PFSK-1 (cell line): ENCODE data around the gene PGS1.

Experiments used
- FOXP2 ChIP-seq: optimal IDR thresholded peaks from 2 replicates; pipeline ENCODE3; 2011; ENCODE audit warnings: borderline replicate concordance, control low read depth, inconsistent platforms; ENCODE audit not compliant: insufficient read depth; ENCODE audit errors: extremely low read length, extremely low read depth
- POLR2AphosphoS5 ChIP-seq: IDR thresholded peaks from 2 replicates; pipeline ENCODE4 v1.6.1; 2012; ENCODE audit warnings: low read depth, mild to moderate bottlenecking, control low read depth, low read length, moderate library complexity
- SIN3A ChIP-seq: IDR thresholded peaks from 2 replicates; pipeline ENCODE4 v1.6.1; 2012; ENCODE audit warnings: mild to moderate bottlenecking, low read length, moderate library complexity, borderline replicate concordance; ENCODE audit not compliant: insufficient read depth
- TAF1 ChIP-seq: IDR thresholded peaks from 2 replicates; pipeline ENCODE4 v1.6.1; 2012; ENCODE audit warnings: low read length, control low read depth, borderline replicate concordance; ENCODE audit not compliant: insufficient read depth
- TF ChIP-seq, protein P1 (sequence below), 2 experiments: IDR thresholded peaks; 2 replicates each; pipeline versions ENCODE4 v1.6.1 to v1.8.0; 2011 to 2012; ENCODE audit warnings: low read depth in 2 of 2, low read length in 2 of 2, control low read depth in 1 of 2, inconsistent platforms in 1 of 2, mild to moderate bottlenecking in 1 of 2, moderate library complexity in 1 of 2; ENCODE audit not compliant: insufficient read depth in 1 of 2

The PGS1 gene

DNA sequence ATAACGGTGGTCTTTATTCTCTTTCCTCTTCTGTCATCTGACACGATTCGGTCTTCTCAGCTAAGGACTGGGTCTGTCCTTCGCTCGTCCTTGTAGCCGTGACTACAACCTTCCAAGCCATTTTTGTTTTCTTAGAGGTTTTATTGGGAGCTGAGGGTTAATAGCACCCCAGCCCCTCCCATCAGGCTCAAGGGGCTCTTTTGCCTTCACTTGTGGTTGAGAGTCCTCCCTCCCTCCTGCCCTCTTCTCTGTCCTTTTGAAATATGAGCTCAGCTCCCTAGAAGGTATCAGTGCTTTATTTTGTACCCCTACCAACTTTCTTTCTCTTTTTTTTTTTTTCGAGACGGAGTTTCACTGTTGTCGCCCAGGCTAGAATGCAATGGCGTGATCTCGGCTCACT lies 43.2 kb upstream of the PGS1 start:
- TF ChIP-seq FOXP2: no peak
- no peak for TF ChIP-seq TAF1
- no peak for TF ChIP-seq SIN3A
- TF ChIP-seq POLR2AphosphoS5: no peak
- TF ChIP-seq, protein P1, sequence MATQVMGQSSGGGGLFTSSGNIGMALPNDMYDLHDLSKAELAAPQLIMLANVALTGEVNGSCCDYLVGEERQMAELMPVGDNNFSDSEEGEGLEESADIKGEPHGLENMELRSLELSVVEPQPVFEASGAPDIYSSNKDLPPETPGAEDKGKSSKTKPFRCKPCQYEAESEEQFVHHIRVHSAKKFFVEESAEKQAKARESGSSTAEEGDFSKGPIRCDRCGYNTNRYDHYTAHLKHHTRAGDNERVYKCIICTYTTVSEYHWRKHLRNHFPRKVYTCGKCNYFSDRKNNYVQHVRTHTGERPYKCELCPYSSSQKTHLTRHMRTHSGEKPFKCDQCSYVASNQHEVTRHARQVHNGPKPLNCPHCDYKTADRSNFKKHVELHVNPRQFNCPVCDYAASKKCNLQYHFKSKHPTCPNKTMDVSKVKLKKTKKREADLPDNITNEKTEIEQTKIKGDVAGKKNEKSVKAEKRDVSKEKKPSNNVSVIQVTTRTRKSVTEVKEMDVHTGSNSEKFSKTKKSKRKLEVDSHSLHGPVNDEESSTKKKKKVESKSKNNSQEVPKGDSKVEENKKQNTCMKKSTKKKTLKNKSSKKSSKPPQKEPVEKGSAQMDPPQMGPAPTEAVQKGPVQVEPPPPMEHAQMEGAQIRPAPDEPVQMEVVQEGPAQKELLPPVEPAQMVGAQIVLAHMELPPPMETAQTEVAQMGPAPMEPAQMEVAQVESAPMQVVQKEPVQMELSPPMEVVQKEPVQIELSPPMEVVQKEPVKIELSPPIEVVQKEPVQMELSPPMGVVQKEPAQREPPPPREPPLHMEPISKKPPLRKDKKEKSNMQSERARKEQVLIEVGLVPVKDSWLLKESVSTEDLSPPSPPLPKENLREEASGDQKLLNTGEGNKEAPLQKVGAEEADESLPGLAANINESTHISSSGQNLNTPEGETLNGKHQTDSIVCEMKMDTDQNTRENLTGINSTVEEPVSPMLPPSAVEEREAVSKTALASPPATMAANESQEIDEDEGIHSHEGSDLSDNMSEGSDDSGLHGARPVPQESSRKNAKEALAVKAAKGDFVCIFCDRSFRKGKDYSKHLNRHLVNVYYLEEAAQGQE (IDR thresholded peaks at IDR 0.05; ENCODE audit: insufficient read depth in 1 of 2, low read depth in 2 of 2, low read length in 2 of 2): no peak

DNA sequence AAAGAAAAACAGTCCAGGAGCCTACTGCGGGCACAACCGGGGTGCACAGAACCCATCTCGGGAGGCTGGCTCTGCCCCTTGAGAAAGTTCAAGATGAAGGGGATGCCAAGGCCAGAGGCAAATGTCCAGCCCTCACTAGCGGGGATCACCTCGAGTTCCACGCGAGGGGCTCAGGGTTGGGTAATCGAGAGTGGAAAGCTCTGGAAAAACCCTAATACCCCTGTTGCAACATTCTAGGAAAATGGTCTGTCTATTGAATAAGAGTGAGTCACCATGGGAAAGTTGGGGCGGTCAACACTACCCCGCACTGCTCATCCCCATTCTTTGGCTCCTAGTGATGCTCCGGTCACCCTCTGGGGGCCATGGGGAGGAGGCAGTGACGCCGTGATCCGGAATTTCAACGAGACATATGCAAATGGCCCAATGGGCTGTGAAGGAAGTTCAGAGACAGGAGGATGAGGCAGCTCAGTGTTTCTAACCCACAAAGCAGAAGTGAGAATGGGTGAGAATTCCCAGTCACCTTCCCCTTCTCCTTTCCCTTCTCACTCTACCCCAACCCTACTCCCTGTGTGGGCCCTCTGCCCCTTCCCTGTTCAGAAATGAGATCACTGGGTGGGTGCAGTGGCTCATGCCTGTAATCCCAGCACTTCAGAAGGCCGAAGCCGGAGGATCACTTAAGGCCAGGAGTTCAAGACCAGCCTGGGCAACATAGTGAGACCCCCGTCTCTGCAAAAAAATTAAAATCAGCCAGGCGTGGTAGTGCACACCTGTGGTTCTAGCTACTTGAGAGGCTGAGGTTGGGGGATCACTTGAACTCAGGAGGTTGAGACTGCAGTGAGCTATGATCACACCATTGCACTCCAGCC lies 41.0 kb upstream of the PGS1 start:
- no peak for TF ChIP-seq FOXP2
- TF ChIP-seq TAF1: no peak
- no peak for TF ChIP-seq SIN3A

DNA sequence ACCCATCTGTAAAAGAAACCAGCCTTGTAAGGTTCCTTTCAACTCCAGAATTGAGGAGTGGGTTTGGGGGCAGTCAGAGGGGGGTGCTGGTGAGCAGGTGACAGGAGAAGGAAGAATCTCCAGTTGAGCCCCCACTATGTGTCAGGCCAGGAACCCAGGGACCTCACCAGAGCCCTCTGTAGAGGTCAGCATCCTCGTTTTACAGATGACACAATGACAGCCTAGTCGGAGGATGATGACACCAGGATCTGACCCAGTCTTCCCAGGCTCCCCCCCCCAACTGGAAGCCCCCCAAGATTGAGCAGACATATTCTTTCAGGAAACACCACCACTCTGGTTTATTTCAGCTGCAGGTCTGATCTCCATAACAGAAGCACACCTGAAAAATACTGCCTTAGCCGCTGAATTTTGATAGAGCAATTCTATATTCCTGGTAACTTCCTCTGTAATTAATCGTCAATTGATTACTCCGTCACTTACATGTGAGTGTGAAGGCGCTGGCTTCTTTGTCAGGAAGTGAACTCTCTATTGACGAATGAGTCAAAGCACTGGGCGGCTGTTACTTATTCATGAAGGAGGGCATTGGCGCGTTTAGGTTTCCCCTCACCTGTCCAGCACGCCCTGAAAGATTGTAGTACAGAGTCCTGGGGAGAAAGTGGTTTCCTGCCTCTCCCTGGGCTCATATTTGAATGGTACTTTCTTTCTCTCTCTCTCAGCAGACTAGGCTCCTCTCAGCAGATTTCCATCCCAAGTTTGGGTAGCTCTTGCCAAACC lies 39.8 kb upstream of the PGS1 start:
- TF ChIP-seq SIN3A: no peak
- no peak for TF ChIP-seq POLR2AphosphoS5
- no peak for TF ChIP-seq FOXP2
- TF ChIP-seq, protein P1 (IDR thresholded peaks at IDR 0.05; ENCODE audit: insufficient read depth in 1 of 2, low read depth in 2 of 2, low read length in 2 of 2): no peak
- no peak for TF ChIP-seq TAF1

DNA sequence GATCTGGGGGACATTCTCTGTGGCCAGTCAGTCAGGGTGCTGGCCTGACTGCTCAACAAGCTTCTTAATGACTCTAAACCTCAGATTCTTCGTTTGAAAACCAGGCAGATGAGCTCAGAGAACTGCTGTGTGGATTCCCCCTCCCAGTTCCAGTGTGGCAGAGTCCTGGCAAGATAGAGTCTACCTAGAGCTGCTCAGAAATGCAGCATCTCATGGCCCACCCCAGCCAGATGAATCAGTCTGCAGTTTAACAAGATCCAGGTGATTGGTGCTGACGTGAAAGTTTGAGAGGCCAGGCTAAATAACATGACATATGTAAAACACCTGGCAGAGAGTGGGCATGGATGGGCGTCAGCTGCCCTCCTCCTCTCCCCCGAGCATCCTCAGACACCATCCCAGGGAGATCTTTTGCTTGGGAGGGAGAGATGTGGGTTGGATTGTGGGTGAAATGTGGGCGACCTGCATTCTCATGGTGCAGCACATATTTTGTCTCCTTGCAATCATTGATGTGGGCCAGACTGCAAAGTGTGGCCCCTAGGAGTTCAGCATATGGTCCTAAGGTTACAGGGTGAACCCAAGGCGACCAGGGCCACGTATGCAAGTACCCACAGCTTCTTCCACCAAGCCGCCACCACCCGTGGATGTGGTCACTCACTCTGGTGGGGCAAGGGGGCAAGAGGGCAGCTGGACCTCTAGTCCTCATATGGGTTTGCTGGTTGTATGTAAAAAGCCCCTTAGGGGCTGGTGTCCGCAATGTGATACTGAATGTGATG lies 38.1 kb upstream of the PGS1 start:
- TF ChIP-seq POLR2AphosphoS5 (no peak), TAF1 (no peak), FOXP2 (no peak), SIN3A (no peak)
- TF ChIP-seq, protein P1 (IDR thresholded peaks at IDR 0.05; ENCODE audit: insufficient read depth in 1 of 2, low read depth in 2 of 2, low read length in 2 of 2): no peak

DNA sequence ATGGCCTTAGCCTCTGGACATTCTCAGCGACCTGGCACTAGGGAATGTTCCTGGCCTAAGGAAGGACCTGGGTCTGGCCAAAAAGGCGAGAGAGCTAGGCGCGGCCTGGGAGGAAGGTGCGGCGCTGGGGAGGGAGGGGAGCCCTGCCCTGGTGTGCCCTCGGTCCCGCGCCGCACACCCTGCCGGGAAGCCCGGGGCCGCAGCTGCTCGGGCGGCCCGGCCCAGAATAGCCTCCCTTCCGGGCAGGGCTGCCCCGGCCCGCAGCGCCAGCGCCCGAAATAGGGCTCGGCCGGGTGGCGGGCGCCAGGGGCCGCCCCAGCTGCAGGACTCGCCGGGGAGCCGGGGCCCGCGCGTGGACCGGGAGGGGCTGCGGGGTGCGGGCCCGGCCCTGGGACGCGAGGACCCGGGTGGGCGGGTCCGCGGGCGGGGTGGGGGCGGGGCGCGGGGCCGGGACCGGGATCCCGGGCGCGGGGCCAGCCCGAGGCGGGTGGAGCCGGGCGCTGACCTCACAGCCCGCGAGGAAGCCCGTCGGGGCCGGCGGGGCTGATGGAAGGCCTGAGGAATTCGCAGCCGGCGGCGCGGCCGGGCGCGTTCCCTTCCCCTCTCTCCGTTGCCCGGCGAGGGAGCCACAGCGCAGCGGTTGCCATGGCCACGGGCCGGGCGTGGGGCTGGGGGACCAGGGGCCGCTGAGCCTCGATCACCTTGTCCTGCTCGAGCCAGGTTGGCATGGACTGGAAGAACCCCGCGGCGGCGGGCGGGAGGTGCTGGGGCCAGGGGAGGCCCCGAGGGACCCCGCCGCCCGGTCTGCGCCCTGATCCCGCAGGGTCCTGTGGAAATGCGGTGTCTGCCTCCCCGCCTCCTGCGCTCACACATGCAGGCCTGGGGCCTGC lies 36.6 kb upstream of the PGS1 start:
- TF ChIP-seq FOXP2 (no peak), POLR2AphosphoS5 (no peak), TAF1 (no peak), SIN3A (no peak)
- TF ChIP-seq, protein P1 (IDR thresholded peaks at IDR 0.05; ENCODE audit: insufficient read depth in 1 of 2, low read depth in 2 of 2, low read length in 2 of 2): no peak
